ENCODE measurements around the gene SRP68. TPM values are rescaled to one million over a fixed set of nuclear protein-coding genes. Genes with fewer than 3 reads are reported as not detected.

The SRP68 gene
- total and polyA plus RNA-seq, 2 of the 8 experiments (the other 6 are each of a cell fraction or from before 2014, with no cell fraction given) = 57.7 to 83.5 TPM

GRCh38 chr17:76119409-76120371 is 47.4 kb upstream of the SRP68 start:
- H3K4ac ChIP-seq (replicated peaks; ENCODE audit: insufficient read length, low read depth, low read length) = peak overlapping the region; percentile 69
- POLR2A ChIA-PET (ENCODE audit: partially characterized antibody) = interaction anchor here (0.9 to 5.4 kb wide), 2 partner anchors 15 to 42 kb away, joined by 4 to 70 read pairs; no protein-coding TSS in a partner anchor
- TF ChIP-seq SP2 (IDR thresholded peaks at IDR 0.05; ENCODE audit: low read length) (no peak), CREB1 (IDR thresholded peaks at IDR 0.05) (no peak), POU5F1 (IDR thresholded peaks at IDR 0.05; ENCODE audit: low read depth, low read length) (no peak)
- H3K23me2 ChIP-seq (ENCODE audit: low read depth, low read length) = peaks cover 2% of the 10 kb centered on the region; the same call in 1 of the 2 replicates
- no peak overlapping the region for H2BK20ac ChIP-seq (ENCODE audit: low read length)
- H3K79me1 ChIP-seq (ENCODE audit: low read depth, low read length) = no peaks in the 10 kb centered on the region
- no peak overlapping the region for H3K4me3 ChIP-seq (ENCODE audit: extremely low read depth in 1 of 4, insufficient read depth in 2 of 4, low read depth in 3 of 4, low read length in 4 of 4)
- peak overlapping the region in 1 of 4 experiments; percentile 13; a peak in 1 of 7 replicates for H3K9ac ChIP-seq (replicated peaks in 1 of 4; ENCODE audit: extremely low read depth in 1 of 4, low read depth in 3 of 4, low read length in 3 of 4)
- H3K27ac ChIP-seq (ENCODE audit: low read depth, low read length) = no peak overlapping the region
- no peak for FAIRE-seq
- no peak overlapping the region for H2AFZ ChIP-seq (ENCODE audit: low read length)
- no peak overlapping the region for H2BK5ac ChIP-seq (ENCODE audit: low read depth, low read length)
- no peak overlapping the region for H2BK15ac ChIP-seq (ENCODE audit: low read length)
- DNase-seq (ENCODE audit: low read depth in 1 of 2, low spot score in 2 of 2) = no peak
- H3K23ac ChIP-seq (ENCODE audit: insufficient read length) = no peak overlapping the region
- 0 out of 4 replicates have a peak overlapping the region, but pooled peaks of 1 of the 2 experiments have one; percentile 0 for H3K4me2 ChIP-seq (ENCODE audit: insufficient read depth in 1 of 2, low read depth in 2 of 2, low read length in 2 of 2)
- no peak overlapping the region for H4K5ac ChIP-seq (ENCODE audit: insufficient read length, low read depth, low read length)
- peak overlapping the region; percentile 30 for H4K91ac ChIP-seq (replicated peaks; ENCODE audit: insufficient read length, low read length)
- H4K8ac ChIP-seq (ENCODE audit: extremely low read depth, insufficient read depth, low read length) = no peak overlapping the region
- no peaks in the 10 kb centered on the region for H3K9me3 ChIP-seq (ENCODE audit: insufficient read depth in 2 of 2, low read depth in 1 of 2, low read length in 1 of 2)
- H3K4me1 ChIP-seq (replicated peaks in 1 of 4; ENCODE audit: control insufficient read depth in 3 of 4, insufficient read depth in 4 of 4, low read length in 3 of 4) = peaks cover 7 to 30% (median 19%) of the 10 kb centered on the region in 4 experiments
- no peak overlapping the region; the same call in 1 of the 2 replicates for H2AK5ac ChIP-seq (ENCODE audit: low read depth, low read length)
- WGBS, 2 experiments (ENCODE audit: extremely low coverage in 1 of 2, insufficient coverage in 1 of 2, insufficient read length in 1 of 2, insufficient replicate concordance in 2 of 2, low coverage in 1 of 2, low lambda C conversion rate in 2 of 2, missing lambda C conversion rate in 1 of 2) = 88% methylated on average over 19 of the region's 19 CpGs; no CpG with 5 or more reads in 1 of the 2 experiments
- H2BK12ac ChIP-seq (ENCODE audit: low read depth, low read length) = peak overlapping the region; percentile 17; the same call in 1 of the 2 replicates
- no peaks in the 10 kb centered on the region for H4K20me1 ChIP-seq (replicated peaks in 1 of 2; ENCODE audit: control insufficient read depth in 1 of 2, insufficient read depth in 2 of 2, low read length in 2 of 2)
- H3K56ac ChIP-seq (replicated peaks; ENCODE audit: insufficient read length, low read depth, low read length) = peak overlapping the region; percentile 30
- H3K36me3 ChIP-seq (ENCODE audit: control insufficient read depth in 2 of 4, insufficient read depth in 4 of 4, low read length in 3 of 4) = no peaks in the 10 kb centered on the region
- CTCF ChIA-PET (ENCODE audit: partially characterized antibody) = interaction anchor here (0.6 to 41.5 kb wide), 16 partner anchors 9 to 163 kb away, joined by 3 to 778 read pairs (median 6); partner anchors contain the start of genes CDK3, EXOC7, FOXJ1 and GALR2
- peak overlapping the region; percentile 78 for H2BK120ac ChIP-seq (replicated peaks; ENCODE audit: low read depth, low read length)
- H3K14ac ChIP-seq (ENCODE audit: insufficient read length) = no peak overlapping the region
- no peaks in the 10 kb centered on the region for H3K79me2 ChIP-seq (ENCODE audit: control insufficient read depth in 1 of 2, insufficient read depth in 2 of 2, low read length in 2 of 2)
- H3K27me3 ChIP-seq (replicated peaks in 1 of 4; ENCODE audit: control insufficient read depth in 3 of 4, extremely low read depth in 1 of 4, insufficient read depth in 3 of 4, low read length in 3 of 4) = peaks cover 0 to 13% (median 7%) of the 10 kb centered on the region in 4 experiments; a peak in 4 of 7 replicates
- H3K18ac ChIP-seq (ENCODE audit: extremely low read depth, low read length) = no peak overlapping the region; the same call in 1 of the 2 replicates

Data from H1 (cell line).